Hepatocyte (in vitro differentiated cells): ENCODE results near the gene SPOCK2.

Experiments used
- CTCF ChIP-seq: fragments of 200-600 bp; sonication (generic); IDR thresholded peaks from 2 replicates; pipeline ENCODE4 v1.5.1; 2016; ENCODE audit warnings: antibody characterized with exemption, mild to moderate bottlenecking; ENCODE audit not compliant: poor library complexity
- EZH2 ChIP-seq: fragments of 200-600 bp; sonication (generic); IDR thresholded peaks from 2 replicates; pipeline ENCODE4 v1.6.1; 2016; ENCODE audit warnings: antibody characterized with exemption, mild to moderate bottlenecking, borderline replicate concordance

- TF ChIP-seq CTCF (no peak), EZH2 (no peak)
Measured at GRCh38 chr10:72011468-72011867, 76.9 kb downstream of the SPOCK2 start.
